ENCODE measurements around the gene NCOA5.
A peak's percentile ranks its signal among the peaks of the same experiment; 100 is the strongest.

Gene NCOA5

GRCh38 chr20:46031701-46032254 is 58.0 kb downstream of the NCOA5 start:
- Histone ChIP-seq H3K36me3 (ENCODE audit: control insufficient read depth, insufficient read depth, low read length, severe bottlenecking) (no peaks in the 10 kb centered on the region), H3K27me3 (replicated peaks; ENCODE audit: control insufficient read depth, insufficient read depth, low read length) (peaks cover 78% of the 10 kb centered on the region), H3K9me3 (ENCODE audit: control insufficient read depth, low read length) (no peaks in the 10 kb centered on the region), H3K4me3 (ENCODE audit: low read length) (peak overlapping the region; percentile 68), H3K4me1 (ENCODE audit: control insufficient read depth, insufficient read depth, low read length) (no peaks in the 10 kb centered on the region), H3K9ac (ENCODE audit: low read length) (no peak overlapping the region)
- peak; percentile 11 for DNase-seq (ENCODE audit: low read depth)

DNA sequence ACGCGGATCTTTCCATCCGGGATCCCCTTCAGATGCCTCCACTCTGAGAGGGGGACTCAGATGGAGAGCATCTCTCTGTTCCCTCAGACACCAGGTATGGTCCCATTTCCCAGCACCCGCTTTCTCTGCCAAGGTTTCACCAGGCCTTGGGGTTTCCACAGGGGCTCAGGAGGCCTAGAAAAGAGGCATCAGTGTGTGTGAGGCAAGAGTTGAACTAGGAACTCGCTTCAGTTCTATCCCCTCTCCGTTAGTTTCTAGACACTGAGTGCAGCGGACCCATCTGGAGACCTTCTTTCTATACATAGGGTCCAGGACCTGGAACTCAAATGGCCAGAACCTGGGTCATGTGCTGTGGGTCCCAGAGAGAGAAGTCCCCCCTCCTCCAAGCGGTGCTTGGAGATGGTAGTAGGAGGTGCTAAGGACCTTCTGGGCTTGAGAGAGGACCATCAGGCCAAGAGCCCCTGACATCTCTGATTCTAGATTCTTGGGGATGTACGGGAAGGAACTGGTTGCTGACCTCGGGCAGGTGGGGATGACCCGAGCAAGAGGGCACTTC is 58.7 kb downstream of the NCOA5 start:
- Histone ChIP-seq H3K4me3 (ENCODE audit: low read length) (no peak overlapping the region), H3K9ac (ENCODE audit: low read length) (no peak overlapping the region), H3K27me3 (replicated peaks; ENCODE audit: control insufficient read depth, insufficient read depth, low read length) (peaks cover 85% of the 10 kb centered on the region)

GRCh38 chr20:46030284-46031013 is 59.3 kb downstream of the NCOA5 start:
- Histone ChIP-seq H3K9ac (ENCODE audit: low read length) (no peak overlapping the region), H3K4me1 (ENCODE audit: control insufficient read depth, insufficient read depth, low read length) (no peaks in the 10 kb centered on the region), H3K4me3 (ENCODE audit: low read length) (no peak overlapping the region), H3K36me3 (ENCODE audit: control insufficient read depth, insufficient read depth, low read length, severe bottlenecking) (no peaks in the 10 kb centered on the region), H3K27me3 (replicated peaks; ENCODE audit: control insufficient read depth, insufficient read depth, low read length) (peaks cover 87% of the 10 kb centered on the region), H3K9me3 (ENCODE audit: control insufficient read depth, low read length) (no peaks in the 10 kb centered on the region)
- no peak for DNase-seq (ENCODE audit: low read depth)

More for the DNA sequence above, 58.7 kb downstream of the NCOA5 start:
- no peaks in the 10 kb centered on the region for H3K4me1 ChIP-seq (ENCODE audit: control insufficient read depth, insufficient read depth, low read length)
- no peak for DNase-seq (ENCODE audit: low read depth)
- no peaks in the 10 kb centered on the region for H3K36me3 ChIP-seq (ENCODE audit: control insufficient read depth, insufficient read depth, low read length, severe bottlenecking)
- no peaks in the 10 kb centered on the region for H3K9me3 ChIP-seq (ENCODE audit: control insufficient read depth, low read length)

GRCh38 chr20:46028772-46029371 is 60.9 kb downstream of the NCOA5 start, which contains the start of gene SLC12A5:
TSS of gene SLC12A5 (plus strand) at chr20:46029215. CDS start at chr20:46029345, 130 bp downstream.
- Histone ChIP-seq H3K9ac (ENCODE audit: low read length) (no peak within 1 kb of the TSS), H3K9me3 (ENCODE audit: control insufficient read depth, low read length) (no peaks in the 10 kb centered on the region), H3K27me3 (replicated peaks; ENCODE audit: control insufficient read depth, insufficient read depth, low read length) (peaks cover 89% of the 10 kb centered on the region), H3K4me3 (ENCODE audit: low read length) (no peak within 1 kb of the TSS), H3K36me3 (ENCODE audit: control insufficient read depth, insufficient read depth, low read length, severe bottlenecking) (no peaks in the 10 kb centered on the region), H3K4me1 (ENCODE audit: control insufficient read depth, insufficient read depth, low read length) (no peaks in the 10 kb centered on the region)
- no peak for DNase-seq (ENCODE audit: low read depth)

DNA sequence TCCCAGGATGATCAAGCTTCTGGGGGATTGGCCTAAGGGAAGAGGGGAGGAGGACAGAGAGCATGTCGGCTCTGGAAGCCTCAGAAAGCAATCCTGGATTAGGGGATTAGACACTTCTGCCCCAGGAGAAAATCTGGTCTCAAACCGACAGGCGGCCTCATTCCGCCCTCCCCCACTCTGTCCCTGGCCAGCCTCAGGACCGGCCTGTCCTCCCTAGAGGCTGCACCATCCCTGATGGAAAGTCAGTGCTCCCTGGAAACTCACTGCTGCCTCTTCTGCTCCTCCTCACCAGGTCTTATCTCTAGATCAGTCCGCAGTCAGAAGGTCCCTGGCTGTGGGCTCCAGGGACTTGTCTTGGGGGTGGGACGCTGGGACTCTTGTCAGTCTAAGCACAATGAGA is 61.7 kb downstream of the NCOA5 start:
- H3K9me3 ChIP-seq (ENCODE audit: control insufficient read depth, low read length), result no peaks in the 10 kb centered on the region
- H3K9ac ChIP-seq (ENCODE audit: low read length), result no peak overlapping the region
- no peaks in the 10 kb centered on the region for H3K4me1 ChIP-seq (ENCODE audit: control insufficient read depth, insufficient read depth, low read length)
- no peak for DNase-seq (ENCODE audit: low read depth)
- H3K27me3 ChIP-seq (replicated peaks; ENCODE audit: control insufficient read depth, insufficient read depth, low read length), result peaks cover 88% of the 10 kb centered on the region
- no peaks in the 10 kb centered on the region for H3K36me3 ChIP-seq (ENCODE audit: control insufficient read depth, insufficient read depth, low read length, severe bottlenecking)
- no peak overlapping the region for H3K4me3 ChIP-seq (ENCODE audit: low read length)

DNA sequence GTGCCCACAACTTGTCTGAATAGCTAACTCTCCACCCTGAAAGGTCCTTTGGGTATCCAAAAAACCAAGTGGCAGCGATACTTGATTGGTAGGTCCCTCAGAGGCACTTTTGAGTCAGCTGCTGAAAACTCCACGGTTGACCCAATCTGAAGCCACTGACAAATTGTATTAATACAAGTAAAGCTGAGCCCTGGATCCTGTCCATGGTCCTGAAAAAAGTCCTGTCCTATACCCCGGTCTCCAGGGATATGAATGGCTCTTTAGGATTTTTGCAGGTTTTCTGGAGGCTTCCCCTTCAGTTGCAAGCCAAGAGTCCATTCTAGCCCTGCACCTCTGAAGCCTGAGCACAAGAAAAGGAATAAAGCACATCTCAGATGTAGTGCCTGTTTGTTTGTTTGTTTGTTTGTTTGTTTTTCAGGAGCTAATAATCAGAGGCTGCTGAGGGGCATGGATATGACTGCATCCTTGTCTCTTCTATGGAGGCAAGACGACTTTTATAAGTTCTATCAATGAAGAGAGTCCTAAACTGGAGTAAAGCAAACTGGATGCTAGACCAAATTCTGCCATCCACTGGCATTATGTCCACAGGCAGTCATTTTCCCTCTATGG is 62.4 kb downstream of the NCOA5 start:
- H3K9ac ChIP-seq (ENCODE audit: low read length), result no peak overlapping the region
- peaks cover 83% of the 10 kb centered on the region for H3K27me3 ChIP-seq (replicated peaks; ENCODE audit: control insufficient read depth, insufficient read depth, low read length)
- H3K4me3 ChIP-seq (ENCODE audit: low read length), result no peak overlapping the region
- DNase-seq (ENCODE audit: low read depth), result peak; percentile 76
- H3K9me3 ChIP-seq (ENCODE audit: control insufficient read depth, low read length), result no peaks in the 10 kb centered on the region
- H3K36me3 ChIP-seq (ENCODE audit: control insufficient read depth, insufficient read depth, low read length, severe bottlenecking), result no peaks in the 10 kb centered on the region
- no peaks in the 10 kb centered on the region for H3K4me1 ChIP-seq (ENCODE audit: control insufficient read depth, insufficient read depth, low read length)

DNA sequence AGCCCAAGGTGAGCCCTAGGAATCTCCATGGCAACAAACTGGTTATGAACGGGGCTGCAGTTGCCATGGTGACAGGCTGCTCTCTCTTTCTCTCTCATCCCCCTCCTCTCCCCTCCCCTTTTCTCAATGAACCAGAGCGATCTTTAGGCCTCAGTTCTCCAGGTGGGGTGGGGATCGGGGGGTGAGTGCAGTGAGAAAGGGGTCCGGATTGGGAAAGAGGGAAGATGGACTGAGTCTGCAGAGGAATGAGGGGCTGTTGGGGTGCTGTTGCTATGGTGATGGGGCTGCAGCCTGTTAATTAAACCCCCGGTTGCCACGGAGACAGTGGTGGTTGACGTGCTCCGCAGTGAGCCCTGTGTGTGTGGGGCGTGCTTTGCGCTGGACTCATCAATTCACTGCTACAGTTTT is 64.4 kb downstream of the NCOA5 start:
- DNase-seq (ENCODE audit: low read depth), result no peak
- peaks cover 78% of the 10 kb centered on the region for H3K27me3 ChIP-seq (replicated peaks; ENCODE audit: control insufficient read depth, insufficient read depth, low read length)
- H3K4me1 ChIP-seq (ENCODE audit: control insufficient read depth, insufficient read depth, low read length), result no peaks in the 10 kb centered on the region
- no peaks in the 10 kb centered on the region for H3K9me3 ChIP-seq (ENCODE audit: control insufficient read depth, low read length)
- no peaks in the 10 kb centered on the region for H3K36me3 ChIP-seq (ENCODE audit: control insufficient read depth, insufficient read depth, low read length, severe bottlenecking)
- no peak overlapping the region for H3K4me3 ChIP-seq (ENCODE audit: low read length)
- H3K9ac ChIP-seq (ENCODE audit: low read length), result no peak overlapping the region

DNA sequence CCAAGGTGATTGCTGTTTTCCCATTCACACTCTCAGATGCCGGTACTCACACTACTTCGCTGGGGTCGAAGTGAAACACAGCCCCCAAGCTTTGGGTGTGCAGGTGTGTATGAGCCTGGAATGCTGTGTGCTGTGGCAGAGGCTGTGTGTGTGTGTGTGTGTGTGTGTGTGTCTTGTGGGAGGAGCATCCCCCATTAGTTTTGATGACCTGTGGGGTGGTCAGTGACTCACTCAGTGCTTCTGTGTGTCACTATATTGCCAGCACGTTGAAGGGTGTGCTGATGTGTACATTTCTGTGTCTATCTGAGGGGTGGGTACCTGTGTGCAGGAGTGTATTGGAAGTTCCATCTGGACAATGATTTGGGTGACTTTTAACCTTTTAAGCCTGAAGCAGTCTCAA is 65.8 kb downstream of the NCOA5 start:
- Histone ChIP-seq H3K9me3 (ENCODE audit: control insufficient read depth, low read length) (no peaks in the 10 kb centered on the region), H3K4me3 (ENCODE audit: low read length) (no peak overlapping the region), H3K4me1 (ENCODE audit: control insufficient read depth, insufficient read depth, low read length) (no peaks in the 10 kb centered on the region), H3K36me3 (ENCODE audit: control insufficient read depth, insufficient read depth, low read length, severe bottlenecking) (no peaks in the 10 kb centered on the region), H3K27me3 (replicated peaks; ENCODE audit: control insufficient read depth, insufficient read depth, low read length) (peaks cover 72% of the 10 kb centered on the region), H3K9ac (ENCODE audit: low read length) (no peak overlapping the region)
- DNase-seq (ENCODE audit: low read depth), result no peak

- Histone ChIP-seq H3K27me3 (replicated peaks; ENCODE audit: control insufficient read depth, insufficient read depth, low read length) (peaks cover 71% of the 10 kb centered on the region), H3K4me3 (ENCODE audit: low read length) (no peak overlapping the region), H3K9ac (ENCODE audit: low read length) (no peak overlapping the region), H3K9me3 (ENCODE audit: control insufficient read depth, low read length) (no peaks in the 10 kb centered on the region), H3K36me3 (ENCODE audit: control insufficient read depth, insufficient read depth, low read length, severe bottlenecking) (no peaks in the 10 kb centered on the region), H3K4me1 (ENCODE audit: control insufficient read depth, insufficient read depth, low read length) (no peaks in the 10 kb centered on the region)
- DNase-seq (ENCODE audit: low read depth), result no peak
Observed at GRCh38 chr20:46023148-46023484, 66.6 kb downstream of the NCOA5 start.

DNA sequence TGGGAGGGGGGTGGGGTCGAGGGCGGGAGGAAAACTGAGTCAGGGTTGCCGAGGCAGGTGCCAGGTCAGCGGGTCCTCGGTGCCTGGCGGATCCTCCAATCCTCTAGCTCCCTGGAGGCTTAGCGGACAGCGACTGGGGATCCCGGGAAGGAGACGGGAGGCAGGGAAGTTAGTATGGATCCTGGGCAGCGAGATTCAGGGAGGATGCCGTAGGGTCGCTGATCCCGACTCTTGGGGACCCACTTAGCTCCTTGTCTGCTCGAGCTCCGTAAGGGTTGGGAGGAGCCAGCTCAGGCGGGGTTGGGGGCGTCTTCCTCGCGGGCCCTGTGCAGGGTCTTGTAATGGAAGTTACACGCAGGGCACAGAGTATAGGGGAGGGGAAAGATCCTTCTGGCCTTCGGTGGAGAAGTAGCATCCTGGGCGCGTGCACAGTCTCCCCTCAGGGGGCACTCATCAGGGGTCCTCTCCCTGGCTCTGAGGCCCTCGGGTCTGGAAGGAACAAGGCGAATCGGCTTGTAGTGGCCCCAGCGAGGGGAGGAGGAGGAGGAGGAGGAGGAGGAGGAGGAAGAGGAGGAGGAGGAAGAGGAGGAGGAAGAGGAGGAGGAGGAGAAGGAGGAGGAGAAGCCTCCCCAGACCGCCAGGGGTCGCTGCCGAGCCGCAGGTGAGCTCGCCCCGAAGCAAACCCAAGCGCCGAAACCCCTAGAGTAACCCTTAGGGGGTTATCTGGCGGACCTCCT is 67.2 kb downstream of the NCOA5 start:
- DNase-seq (ENCODE audit: low read depth), result peak; percentile 68
- Histone ChIP-seq H3K4me3 (ENCODE audit: low read length) (peak overlapping the region; percentile 52), H3K4me1 (ENCODE audit: control insufficient read depth, insufficient read depth, low read length) (no peaks in the 10 kb centered on the region), H3K9me3 (ENCODE audit: control insufficient read depth, low read length) (no peaks in the 10 kb centered on the region), H3K27me3 (replicated peaks; ENCODE audit: control insufficient read depth, insufficient read depth, low read length) (peaks cover 71% of the 10 kb centered on the region), H3K36me3 (ENCODE audit: control insufficient read depth, insufficient read depth, low read length, severe bottlenecking) (no peaks in the 10 kb centered on the region), H3K9ac (ENCODE audit: low read length) (no peak overlapping the region)

Measured in adipocyte (in vitro differentiated cells).